Adipocyte (in vitro differentiated cells): Measurements from ENCODE around the gene TRIO.
A peak's percentile ranks its signal among the peaks of the same experiment; 100 is the strongest.

Experiments used
- DNase-seq: peaks from one replicate; pipeline ENCODE4 v3.0.0-alpha.2; 2015; ENCODE audit warnings: low read depth
- H3K27me3 ChIP-seq: replicated peaks from 2 replicates; pipeline ENCODE4 v1.7.0; 2013; ENCODE audit warnings: mild to moderate bottlenecking, low read length, moderate library complexity; ENCODE audit not compliant: control insufficient read depth, insufficient read depth
- H3K36me3 ChIP-seq: 2 replicates; pipeline ENCODE4 v1.7.0; 2013; ENCODE audit warnings: low read length, mild to moderate bottlenecking, moderate library complexity; ENCODE audit not compliant: control insufficient read depth, insufficient read depth, severe bottlenecking
- H3K4me1 ChIP-seq: 2 replicates; pipeline ENCODE4 v1.7.0; 2013; ENCODE audit warnings: mild to moderate bottlenecking, low read length, moderate library complexity; ENCODE audit not compliant: control insufficient read depth, insufficient read depth
- H3K4me3 ChIP-seq: 2 replicates; pipeline ENCODE4 v1.7.0; 2013; ENCODE audit warnings: mild to moderate bottlenecking, low read length, moderate library complexity
- H3K9ac ChIP-seq: 2 replicates; pipeline ENCODE4 v1.7.0; 2013; ENCODE audit warnings: mild to moderate bottlenecking, low read length, moderate library complexity
- H3K9me3 ChIP-seq: 2 replicates; pipeline ENCODE4 v1.7.0; 2013; ENCODE audit warnings: mild to moderate bottlenecking, low read length, moderate library complexity; ENCODE audit not compliant: control insufficient read depth

The TRIO gene

GRCh38 chr5:14213813-14214585, 70.9 kb downstream of the TRIO start:
- no peaks in the 10 kb centered on the region for H3K9me3 ChIP-seq
- no peak for DNase-seq

GRCh38 chr5:14215901-14216300, 72.8 kb downstream of the TRIO start:
- no peak for DNase-seq
- H3K4me1 ChIP-seq: peaks cover 56% of the 10 kb centered on the region
- H3K27me3 ChIP-seq: no peaks in the 10 kb centered on the region
- no peak overlapping the region for H3K9ac ChIP-seq
- no peak overlapping the region for H3K4me3 ChIP-seq
- H3K9me3 ChIP-seq: no peaks in the 10 kb centered on the region
- H3K36me3 ChIP-seq: no peaks in the 10 kb centered on the region

More at GRCh38 chr5:14213813-14214585, 70.9 kb downstream of the TRIO start:
- Histone ChIP-seq H3K9ac (no peak overlapping the region), H3K27me3 (no peaks in the 10 kb centered on the region), H3K4me3 (no peak overlapping the region), H3K36me3 (no peaks in the 10 kb centered on the region), H3K4me1 (peaks cover 45% of the 10 kb centered on the region)

- Histone ChIP-seq H3K36me3 (no peaks in the 10 kb centered on the region), H3K4me3 (no peak overlapping the region), H3K9ac (no peak overlapping the region), H3K9me3 (no peaks in the 10 kb centered on the region), H3K4me1 (peaks cover 56% of the 10 kb centered on the region), H3K27me3 (no peaks in the 10 kb centered on the region)
- DNase-seq: no peak
These were observed 73.2 kb downstream of the TRIO start for GRCh38 chr5:14216372-14216771.

GRCh38 chr5:14216902-14217301, 73.8 kb downstream of the TRIO start:
- no peaks in the 10 kb centered on the region for H3K9me3 ChIP-seq
- H3K36me3 ChIP-seq: no peaks in the 10 kb centered on the region
- no peak for DNase-seq
- H3K4me1 ChIP-seq: peaks cover 53% of the 10 kb centered on the region
- no peak overlapping the region for H3K4me3 ChIP-seq
- H3K9ac ChIP-seq: no peak overlapping the region
- H3K27me3 ChIP-seq: no peaks in the 10 kb centered on the region

- no peaks in the 10 kb centered on the region for H3K9me3 ChIP-seq
- H3K4me3 ChIP-seq: no peak overlapping the region
- no peak overlapping the region for H3K9ac ChIP-seq
- H3K4me1 ChIP-seq: peaks cover 46% of the 10 kb centered on the region
- H3K36me3 ChIP-seq: no peaks in the 10 kb centered on the region
- H3K27me3 ChIP-seq: no peaks in the 10 kb centered on the region
- no peak for DNase-seq
These were observed 74.4 kb downstream of the TRIO start for GRCh38 chr5:14217587-14217986.

- H3K36me3 ChIP-seq: no peaks in the 10 kb centered on the region
- H3K4me3 ChIP-seq: no peak overlapping the region
- DNase-seq: no peak
- no peaks in the 10 kb centered on the region for H3K27me3 ChIP-seq
- no peak overlapping the region for H3K9ac ChIP-seq
- H3K9me3 ChIP-seq: no peaks in the 10 kb centered on the region
- H3K4me1 ChIP-seq: peaks cover 42% of the 10 kb centered on the region
These were observed 74.9 kb downstream of the TRIO start for GRCh38 chr5:14218011-14218410.

- H3K4me1 ChIP-seq: peaks cover 42% of the 10 kb centered on the region
- H3K4me3 ChIP-seq: no peak overlapping the region
- no peaks in the 10 kb centered on the region for H3K9me3 ChIP-seq
- H3K36me3 ChIP-seq: no peaks in the 10 kb centered on the region
- no peak overlapping the region for H3K9ac ChIP-seq
- DNase-seq: no peak
- H3K27me3 ChIP-seq: no peaks in the 10 kb centered on the region
These were observed 75.3 kb downstream of the TRIO start for GRCh38 chr5:14218480-14218879.

GRCh38 chr5:14218897-14219573, 75.9 kb downstream of the TRIO start:
- H3K9ac ChIP-seq: peak overlapping the region; percentile 20
- H3K36me3 ChIP-seq: no peaks in the 10 kb centered on the region
- peaks cover 42% of the 10 kb centered on the region for H3K4me1 ChIP-seq
- DNase-seq: peak; percentile 36
- no peaks in the 10 kb centered on the region for H3K27me3 ChIP-seq
- H3K4me3 ChIP-seq: no peak overlapping the region
- no peaks in the 10 kb centered on the region for H3K9me3 ChIP-seq

GRCh38 chr5:14219800-14220512, 76.8 kb downstream of the TRIO start:
- Histone ChIP-seq H3K27me3 (no peaks in the 10 kb centered on the region), H3K36me3 (no peaks in the 10 kb centered on the region), H3K4me1 (peaks cover 42% of the 10 kb centered on the region), H3K4me3 (no peak overlapping the region), H3K9ac (no peak overlapping the region), H3K9me3 (no peaks in the 10 kb centered on the region)
- no peak for DNase-seq

GRCh38 chr5:14220642-14221041, 77.5 kb downstream of the TRIO start:
- Histone ChIP-seq H3K27me3 (no peaks in the 10 kb centered on the region), H3K36me3 (no peaks in the 10 kb centered on the region), H3K9ac (no peak overlapping the region), H3K4me1 (peaks cover 42% of the 10 kb centered on the region), H3K4me3 (no peak overlapping the region), H3K9me3 (no peaks in the 10 kb centered on the region)
- no peak for DNase-seq

- Histone ChIP-seq H3K4me3 (no peak overlapping the region), H3K9ac (no peak overlapping the region), H3K9me3 (no peaks in the 10 kb centered on the region), H3K27me3 (no peaks in the 10 kb centered on the region), H3K36me3 (peaks cover under 1% of the 10 kb centered on the region), H3K4me1 (peaks cover 42% of the 10 kb centered on the region)
- DNase-seq: no peak
These were observed 78.6 kb downstream of the TRIO start for GRCh38 chr5:14221732-14222131.
